Neural crest cell (in vitro differentiated cells): ENCODE data around the gene MPP7. TPM values are rescaled to one million over a fixed set of nuclear protein-coding genes. Genes with fewer than 3 reads are reported as not detected.

Source experiments
- DNase-seq: peaks from one replicate; pipeline ENCODE4 v3.0.0; 2021; ENCODE audit warnings: low read depth, mixed read lengths, low spot score
- H3K27ac Mint-ChIP-seq: one replicate; pipeline ENCODE4 v1.8.0; 2021; ENCODE audit warnings: mild to moderate bottlenecking, mixed read lengths; ENCODE audit not compliant: unreplicated experiment
- H3K27me3 Mint-ChIP-seq: 2 replicates; pipeline ENCODE4 v1.8.0; 2021; ENCODE audit warnings: low read depth, mild to moderate bottlenecking, mixed read lengths
- H3K36me3 Mint-ChIP-seq: 2 replicates; pipeline ENCODE4 v1.8.0; 2021; ENCODE audit warnings: low read depth, mild to moderate bottlenecking, mixed read lengths
- H3K4me1 Mint-ChIP-seq: 2 replicates; pipeline ENCODE4 v1.8.0; 2021; ENCODE audit warnings: mixed read lengths
- H3K4me3 Mint-ChIP-seq: one replicate; pipeline ENCODE4 v1.8.0; 2021; ENCODE audit warnings: mild to moderate bottlenecking, mixed read lengths
- H3K9me3 Mint-ChIP-seq: 2 replicates; pipeline ENCODE4 v1.8.0; 2021; ENCODE audit warnings: mixed read lengths
- CTCF ChIP-seq: fragments of 200-600 bp; sonication (generic); conservative IDR thresholded peaks from 2 replicates; pipeline ENCODE4 v1.5.0; 2021; ENCODE audit warnings: antibody characterized with exemption, mild to moderate bottlenecking
- total RNA-seq: library from RNA; stranded (reverse); gene quantifications from 2 replicates; pipeline ENCODE4 v1.2.1, GENCODE V29; 2021

The MPP7 gene
- total RNA-seq, 1 donor from 2014 or later: 2.3 TPM

DNA sequence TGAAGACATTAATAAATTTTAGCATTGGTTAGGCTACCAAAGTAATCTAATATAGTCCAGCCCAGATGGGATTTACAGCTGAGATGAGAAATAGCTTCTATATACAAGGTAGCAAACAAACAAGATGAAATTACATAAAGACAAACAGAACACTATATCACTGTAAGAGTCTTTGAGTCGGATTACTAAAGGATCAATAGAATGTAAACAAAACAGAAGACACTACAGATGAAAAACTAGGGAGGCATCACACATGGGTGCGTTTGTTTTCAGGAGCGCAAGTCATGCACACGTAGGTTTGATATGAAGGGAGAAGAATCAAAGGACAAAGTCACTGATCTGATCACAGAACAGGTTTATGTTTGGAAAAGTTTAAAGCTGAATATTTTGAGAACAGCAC lies 26.5 kb downstream of the MPP7 start:
- H3K27me3 Mint-ChIP-seq: no peaks in the 10 kb centered on the region
- no peak overlapping the region for H3K27ac Mint-ChIP-seq
- peaks cover 4% of the 10 kb centered on the region for H3K4me1 Mint-ChIP-seq
- TF ChIP-seq CTCF: no peak
- no peaks in the 10 kb centered on the region for H3K36me3 Mint-ChIP-seq
- DNase-seq: no peak
- no peaks in the 10 kb centered on the region for H3K9me3 Mint-ChIP-seq
- H3K4me3 Mint-ChIP-seq: no peak overlapping the region

DNA sequence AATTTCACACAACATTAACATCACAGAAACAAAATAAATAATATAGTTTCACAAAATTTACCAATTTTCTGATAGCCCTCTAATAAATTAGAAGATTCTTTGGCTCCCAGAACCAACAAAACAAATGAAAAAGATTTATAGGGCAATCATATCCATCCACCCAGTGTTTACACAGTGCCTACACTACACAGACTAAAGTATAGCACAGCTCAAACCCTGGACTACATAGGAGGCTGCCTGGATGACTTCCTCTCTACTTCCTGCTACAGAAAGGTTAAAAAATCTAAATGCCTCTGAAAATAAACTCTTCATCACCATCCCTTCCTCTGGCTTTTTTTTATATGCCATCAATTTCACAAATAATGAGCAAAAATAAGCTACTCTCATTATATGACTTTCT lies 28.4 kb downstream of the MPP7 start:
- Mint-ChIP-seq H3K4me3 (no peak overlapping the region), H3K36me3 (no peaks in the 10 kb centered on the region), H3K9me3 (no peaks in the 10 kb centered on the region), H3K27ac (no peak overlapping the region), H3K27me3 (no peaks in the 10 kb centered on the region), H3K4me1 (no peaks in the 10 kb centered on the region)
- no peak for TF ChIP-seq CTCF
- DNase-seq: no peak

DNA sequence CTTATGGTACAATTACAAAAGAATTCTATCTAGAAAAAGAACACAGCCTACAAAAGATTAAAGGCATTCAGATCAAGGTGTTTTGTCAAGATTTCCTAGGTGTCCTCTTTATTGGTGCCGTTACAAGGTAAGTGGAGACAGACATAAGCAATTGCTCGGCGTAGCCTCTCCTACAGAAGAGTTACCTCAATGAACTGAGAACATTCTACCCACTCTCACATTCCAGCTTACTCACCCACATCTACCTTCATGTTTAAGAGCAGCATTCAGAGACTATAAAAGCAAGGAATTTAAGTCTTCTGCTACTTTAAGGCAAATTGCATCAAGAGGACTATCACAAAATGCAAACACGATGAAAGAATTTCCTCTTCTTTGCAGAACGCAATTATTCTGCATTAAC lies 29.5 kb downstream of the MPP7 start:
- H3K36me3 Mint-ChIP-seq: no peaks in the 10 kb centered on the region
- TF ChIP-seq CTCF: no peak
- H3K27me3 Mint-ChIP-seq: no peaks in the 10 kb centered on the region
- H3K27ac Mint-ChIP-seq: no peak overlapping the region
- no peak for DNase-seq
- no peaks in the 10 kb centered on the region for H3K9me3 Mint-ChIP-seq
- no peaks in the 10 kb centered on the region for H3K4me1 Mint-ChIP-seq
- H3K4me3 Mint-ChIP-seq: no peak overlapping the region

DNA sequence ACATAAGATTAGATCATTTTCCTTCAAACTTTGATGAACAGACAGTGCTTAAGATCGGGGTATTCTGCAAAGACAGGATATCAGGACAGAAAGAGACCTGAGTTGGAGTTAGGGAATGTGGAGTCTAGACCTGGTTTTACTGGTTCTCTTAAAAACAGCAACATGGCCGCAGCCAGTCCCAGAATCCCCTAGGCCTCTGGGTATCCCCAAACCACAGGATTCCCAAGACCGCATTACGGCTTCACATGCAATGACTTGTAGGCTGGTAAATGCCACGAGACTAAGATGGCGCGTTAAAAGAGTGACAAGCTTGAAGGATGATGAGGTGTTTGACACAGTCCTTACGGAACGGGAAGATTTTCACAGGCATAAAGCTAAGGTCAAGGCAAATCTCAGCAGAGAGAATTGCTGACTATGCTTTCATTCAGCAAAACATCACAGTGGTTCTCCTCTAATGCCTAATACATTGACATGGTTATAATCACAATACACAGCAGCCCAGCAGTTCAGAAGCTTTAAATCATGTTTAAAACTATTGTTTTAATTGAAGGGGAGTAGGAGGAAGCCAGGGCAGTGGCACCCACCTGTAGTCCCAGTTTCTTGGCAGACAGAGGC lies 32.9 kb downstream of the MPP7 start:
- no peaks in the 10 kb centered on the region for H3K4me1 Mint-ChIP-seq

DNA sequence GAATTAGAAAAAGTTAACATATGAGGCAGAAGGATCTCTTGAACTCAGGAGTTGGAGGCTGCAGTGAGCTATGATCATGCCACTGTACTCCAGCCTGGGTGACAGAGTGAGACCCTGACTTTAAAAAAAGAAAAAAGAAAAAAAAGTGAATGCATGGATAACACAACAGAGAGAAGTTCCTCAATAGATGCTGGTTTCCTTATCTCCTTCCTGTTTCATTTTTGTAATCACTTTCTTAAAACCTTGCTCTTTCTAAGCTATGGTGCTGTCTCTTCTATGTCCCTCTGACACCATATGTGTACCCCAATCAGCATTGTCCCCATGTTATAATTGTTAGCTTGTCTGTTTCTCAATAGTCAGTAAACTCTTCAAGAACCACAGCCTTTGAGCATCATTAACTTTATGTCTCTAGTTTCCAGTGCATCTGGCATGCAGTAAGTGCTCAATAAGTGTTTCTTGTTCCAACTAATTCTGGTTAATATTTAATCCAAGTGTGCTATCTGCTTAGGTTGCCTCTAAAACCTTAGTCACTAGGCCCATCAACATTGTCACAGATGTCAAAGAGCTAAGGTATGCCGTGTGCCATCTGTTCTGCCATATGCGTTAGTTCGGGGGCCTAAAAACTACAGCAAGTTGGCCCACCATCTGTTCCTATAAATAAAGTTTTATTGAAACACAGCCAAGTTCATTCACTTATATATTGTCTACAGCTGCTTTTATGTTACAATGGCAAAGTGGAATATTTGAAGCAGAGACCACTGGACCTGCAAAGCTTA lies 36.2 kb downstream of the MPP7 start:
- TF ChIP-seq CTCF: no peak

More for the DNA sequence above, 32.9 kb downstream of the MPP7 start:
- Mint-ChIP-seq H3K9me3 (no peaks in the 10 kb centered on the region), H3K27ac (peak overlapping the region; percentile 88), H3K4me3 (no peak overlapping the region), H3K27me3 (no peaks in the 10 kb centered on the region), H3K36me3 (no peaks in the 10 kb centered on the region)
- no peak for DNase-seq
- TF ChIP-seq CTCF: no peak

More for the DNA sequence above, 36.2 kb downstream of the MPP7 start:
- no peak for DNase-seq
- Mint-ChIP-seq H3K27me3 (no peaks in the 10 kb centered on the region), H3K36me3 (no peaks in the 10 kb centered on the region), H3K27ac (no peak overlapping the region), H3K4me3 (no peak overlapping the region), H3K4me1 (no peaks in the 10 kb centered on the region), H3K9me3 (no peaks in the 10 kb centered on the region)
